ENCODE results near the gene CAND2.

GRCh38 chr3:12771236-12771635 lies 25.2 kb upstream of the CAND2 start:
- TF ChIP-seq POLR2AphosphoS5 (IDR thresholded peaks at IDR 0.05; ENCODE audit: low read depth) = no peak
- TF ChIP-seq, protein P1, sequence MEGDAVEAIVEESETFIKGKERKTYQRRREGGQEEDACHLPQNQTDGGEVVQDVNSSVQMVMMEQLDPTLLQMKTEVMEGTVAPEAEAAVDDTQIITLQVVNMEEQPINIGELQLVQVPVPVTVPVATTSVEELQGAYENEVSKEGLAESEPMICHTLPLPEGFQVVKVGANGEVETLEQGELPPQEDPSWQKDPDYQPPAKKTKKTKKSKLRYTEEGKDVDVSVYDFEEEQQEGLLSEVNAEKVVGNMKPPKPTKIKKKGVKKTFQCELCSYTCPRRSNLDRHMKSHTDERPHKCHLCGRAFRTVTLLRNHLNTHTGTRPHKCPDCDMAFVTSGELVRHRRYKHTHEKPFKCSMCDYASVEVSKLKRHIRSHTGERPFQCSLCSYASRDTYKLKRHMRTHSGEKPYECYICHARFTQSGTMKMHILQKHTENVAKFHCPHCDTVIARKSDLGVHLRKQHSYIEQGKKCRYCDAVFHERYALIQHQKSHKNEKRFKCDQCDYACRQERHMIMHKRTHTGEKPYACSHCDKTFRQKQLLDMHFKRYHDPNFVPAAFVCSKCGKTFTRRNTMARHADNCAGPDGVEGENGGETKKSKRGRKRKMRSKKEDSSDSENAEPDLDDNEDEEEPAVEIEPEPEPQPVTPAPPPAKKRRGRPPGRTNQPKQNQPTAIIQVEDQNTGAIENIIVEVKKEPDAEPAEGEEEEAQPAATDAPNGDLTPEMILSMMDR (conservative IDR thresholded peaks at IDR 0.05; ENCODE audit: low read depth in 2 of 2) = no peak
- no peak for TF ChIP-seq EZH2 (IDR thresholded peaks at IDR 0.05; ENCODE audit: low read depth, unreplicated experiment)
- TF ChIP-seq CREB1 (CRISPR knock-in tag; IDR thresholded peaks at IDR 0.05; ENCODE audit: low read depth) = no peak
- no peak for TF ChIP-seq JUNB (IDR thresholded peaks at IDR 0.05; ENCODE audit: unreplicated experiment)
- no peak for TF ChIP-seq ETS1 (IDR thresholded peaks at IDR 0.05)
- no peak for TF ChIP-seq EZH2phosphoT487 (IDR thresholded peaks at IDR 0.05; ENCODE audit: unreplicated experiment)
- TF ChIP-seq, protein P2, sequence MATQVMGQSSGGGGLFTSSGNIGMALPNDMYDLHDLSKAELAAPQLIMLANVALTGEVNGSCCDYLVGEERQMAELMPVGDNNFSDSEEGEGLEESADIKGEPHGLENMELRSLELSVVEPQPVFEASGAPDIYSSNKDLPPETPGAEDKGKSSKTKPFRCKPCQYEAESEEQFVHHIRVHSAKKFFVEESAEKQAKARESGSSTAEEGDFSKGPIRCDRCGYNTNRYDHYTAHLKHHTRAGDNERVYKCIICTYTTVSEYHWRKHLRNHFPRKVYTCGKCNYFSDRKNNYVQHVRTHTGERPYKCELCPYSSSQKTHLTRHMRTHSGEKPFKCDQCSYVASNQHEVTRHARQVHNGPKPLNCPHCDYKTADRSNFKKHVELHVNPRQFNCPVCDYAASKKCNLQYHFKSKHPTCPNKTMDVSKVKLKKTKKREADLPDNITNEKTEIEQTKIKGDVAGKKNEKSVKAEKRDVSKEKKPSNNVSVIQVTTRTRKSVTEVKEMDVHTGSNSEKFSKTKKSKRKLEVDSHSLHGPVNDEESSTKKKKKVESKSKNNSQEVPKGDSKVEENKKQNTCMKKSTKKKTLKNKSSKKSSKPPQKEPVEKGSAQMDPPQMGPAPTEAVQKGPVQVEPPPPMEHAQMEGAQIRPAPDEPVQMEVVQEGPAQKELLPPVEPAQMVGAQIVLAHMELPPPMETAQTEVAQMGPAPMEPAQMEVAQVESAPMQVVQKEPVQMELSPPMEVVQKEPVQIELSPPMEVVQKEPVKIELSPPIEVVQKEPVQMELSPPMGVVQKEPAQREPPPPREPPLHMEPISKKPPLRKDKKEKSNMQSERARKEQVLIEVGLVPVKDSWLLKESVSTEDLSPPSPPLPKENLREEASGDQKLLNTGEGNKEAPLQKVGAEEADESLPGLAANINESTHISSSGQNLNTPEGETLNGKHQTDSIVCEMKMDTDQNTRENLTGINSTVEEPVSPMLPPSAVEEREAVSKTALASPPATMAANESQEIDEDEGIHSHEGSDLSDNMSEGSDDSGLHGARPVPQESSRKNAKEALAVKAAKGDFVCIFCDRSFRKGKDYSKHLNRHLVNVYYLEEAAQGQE (IDR thresholded peaks at IDR 0.05; ENCODE audit: unreplicated experiment) = no peak
- TF ChIP-seq ZNF114 (CRISPR knock-in tag; IDR thresholded peaks at IDR 0.05) = no peak
- no peak for TF ChIP-seq NANOG (IDR thresholded peaks at IDR 0.05; ENCODE audit: borderline replicate concordance)
